Activated B cell treated with CpG ODN at 0.5 μM for 24 hours (primary cell): ENCODE data around the gene WNT9A. TPM values are rescaled to one million over a fixed set of nuclear protein-coding genes. Genes with fewer than 3 reads are reported as not detected.

Experiments used
- ATAC-seq: fragments of 200-7000 bp; cut with Tn5 transposase; one replicate; pipeline ENCODE4 v1.10.0; 2021; ENCODE audit warnings: low read depth, mild to moderate bottlenecking, moderate library complexity
- CTCF ChIA-PET: fragments of 350-600 bp; sonication (Branson Sonifier 250); formaldehyde crosslinking; loops from one replicate; lab custom pipeline; 2021; ENCODE audit warnings: antibody characterized with exemption; lab: Charles Lee
- POLR2A ChIA-PET: fragments of 350-600 bp; sonication (Branson Sonifier 250); formaldehyde crosslinking; loops from one replicate; lab custom pipeline; 2021; ENCODE audit warnings: antibody characterized with exemption; lab: Charles Lee
- DNase-seq: peaks from one replicate; pipeline ENCODE4 v3.0.0; 2022
- H3K27ac Mint-ChIP-seq: one replicate; pipeline ENCODE4 v1.8.0; 2020; ENCODE audit warnings: mixed read lengths
- H3K27me3 Mint-ChIP-seq: one replicate; pipeline ENCODE4 v1.8.0; 2021; ENCODE audit warnings: mixed read lengths
- H3K36me3 Mint-ChIP-seq: one replicate; pipeline ENCODE4 v1.8.0; 2021; ENCODE audit warnings: low read depth, mixed read lengths
- H3K4me1 Mint-ChIP-seq: one replicate; pipeline ENCODE4 v1.8.0; 2021; ENCODE audit warnings: mixed read lengths
- H3K4me3 Mint-ChIP-seq: one replicate; pipeline ENCODE4 v1.8.0; 2020; ENCODE audit warnings: mild to moderate bottlenecking, mixed read lengths
- H3K9me3 Mint-ChIP-seq: one replicate; pipeline ENCODE4 v1.8.0; 2020; ENCODE audit warnings: mixed read lengths
- CTCF ChIP-seq: fragments of 200-600 bp; IDR thresholded peaks from one replicate; pipeline ENCODE4 v1.8.0; 2022; ENCODE audit warnings: antibody characterized with exemption, mild to moderate bottlenecking
- intact Hi-C: fragments of 100-400 bp; cut with micrococcal nuclease; formaldehyde crosslinking; loops from one replicate; pipeline ENCODE4 v1.15.1; 2024
- total RNA-seq: library from RNA; stranded (reverse); gene quantifications from 2 replicates; pipeline ENCODE4 v1.2.3, GENCODE V29; 2022

Gene WNT9A
- total RNA-seq, 1 donor from 2014 or later = not detected

- Mint-ChIP-seq H3K4me1 (no peaks in the 10 kb centered on the region), H3K27me3 (peaks cover 7% of the 10 kb centered on the region), H3K27ac (no peak overlapping the region), H3K36me3 (no peaks in the 10 kb centered on the region), H3K9me3 (no peaks in the 10 kb centered on the region), H3K4me3 (no peak overlapping the region)
- ATAC-seq (no peak), DNase-seq (no peak)
- intact Hi-C loops = no loop called here
- ChIA-PET CTCF (no interaction called here), POLR2A (no interaction called here)
- no peak for TF ChIP-seq CTCF
These were observed 43.0 kb downstream of the WNT9A start for GRCh38 chr1:227904541-227905335.

GRCh38 chr1:227903614-227904501 is 43.9 kb downstream of the WNT9A start:
- ChIA-PET POLR2A (no interaction called here), CTCF (no interaction called here)
- Mint-ChIP-seq H3K4me1 (no peaks in the 10 kb centered on the region), H3K27me3 (peaks cover 3% of the 10 kb centered on the region), H3K9me3 (no peaks in the 10 kb centered on the region), H3K4me3 (no peak overlapping the region), H3K27ac (no peak overlapping the region), H3K36me3 (no peaks in the 10 kb centered on the region)
- ATAC-seq (no peak), DNase-seq (no peak)
- TF ChIP-seq CTCF = no peak
- intact Hi-C loops = no loop called here

- no peaks in the 10 kb centered on the region for H3K27me3 Mint-ChIP-seq
- no peak for TF ChIP-seq CTCF
- intact Hi-C loops = no loop called here
- H3K4me1 Mint-ChIP-seq = no peaks in the 10 kb centered on the region
- H3K9me3 Mint-ChIP-seq = no peaks in the 10 kb centered on the region
- DNase-seq (no peak), ATAC-seq (no peak)
- no peak overlapping the region for H3K4me3 Mint-ChIP-seq
- no peak overlapping the region for H3K27ac Mint-ChIP-seq
- no peaks in the 10 kb centered on the region for H3K36me3 Mint-ChIP-seq
- ChIA-PET POLR2A (no interaction called here), CTCF (no interaction called here)
These were observed 44.6 kb downstream of the WNT9A start for GRCh38 chr1:227903061-227903521.

- TF ChIP-seq CTCF = no peak
- ATAC-seq (no peak), DNase-seq (no peak)
- H3K9me3 Mint-ChIP-seq = no peaks in the 10 kb centered on the region
- POLR2A ChIA-PET = no interaction called here
- no peaks in the 10 kb centered on the region for H3K36me3 Mint-ChIP-seq
- H3K27me3 Mint-ChIP-seq = no peaks in the 10 kb centered on the region
- intact Hi-C loops = no loop called here
- no peak overlapping the region for H3K4me3 Mint-ChIP-seq
- H3K4me1 Mint-ChIP-seq = no peaks in the 10 kb centered on the region
- CTCF ChIA-PET = no interaction called here
- no peak overlapping the region for H3K27ac Mint-ChIP-seq
These were observed 45.1 kb downstream of the WNT9A start for GRCh38 chr1:227902641-227902990.
